ENCODE data around the gene DPY19L2.
"Not testable (repeated sequence)": the region's sequence is repeated elsewhere in the genome, so short reads cannot be mapped to it uniquely, and the experiment has no call there.

GRCh38 chr12:63594828-63595227 is 73.5 kb downstream of the DPY19L2 start:
- TF ChIP-seq, protein P1, sequence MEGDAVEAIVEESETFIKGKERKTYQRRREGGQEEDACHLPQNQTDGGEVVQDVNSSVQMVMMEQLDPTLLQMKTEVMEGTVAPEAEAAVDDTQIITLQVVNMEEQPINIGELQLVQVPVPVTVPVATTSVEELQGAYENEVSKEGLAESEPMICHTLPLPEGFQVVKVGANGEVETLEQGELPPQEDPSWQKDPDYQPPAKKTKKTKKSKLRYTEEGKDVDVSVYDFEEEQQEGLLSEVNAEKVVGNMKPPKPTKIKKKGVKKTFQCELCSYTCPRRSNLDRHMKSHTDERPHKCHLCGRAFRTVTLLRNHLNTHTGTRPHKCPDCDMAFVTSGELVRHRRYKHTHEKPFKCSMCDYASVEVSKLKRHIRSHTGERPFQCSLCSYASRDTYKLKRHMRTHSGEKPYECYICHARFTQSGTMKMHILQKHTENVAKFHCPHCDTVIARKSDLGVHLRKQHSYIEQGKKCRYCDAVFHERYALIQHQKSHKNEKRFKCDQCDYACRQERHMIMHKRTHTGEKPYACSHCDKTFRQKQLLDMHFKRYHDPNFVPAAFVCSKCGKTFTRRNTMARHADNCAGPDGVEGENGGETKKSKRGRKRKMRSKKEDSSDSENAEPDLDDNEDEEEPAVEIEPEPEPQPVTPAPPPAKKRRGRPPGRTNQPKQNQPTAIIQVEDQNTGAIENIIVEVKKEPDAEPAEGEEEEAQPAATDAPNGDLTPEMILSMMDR (IDR thresholded peaks at IDR 0.05; ENCODE audit: insufficient read depth, low read length, poor library complexity, severe bottlenecking), result not testable (repeated sequence)
- TF ChIP-seq EZH2phosphoT487 (conservative IDR thresholded peaks at IDR 0.05; ENCODE audit: low read length), result not testable (repeated sequence)
